ENCODE measurements around the gene MEIG1. TPM values are rescaled to one million over a fixed set of nuclear protein-coding genes. Genes with fewer than 3 reads are reported as not detected.
A peak's percentile ranks its signal among the peaks of the same experiment; 100 is the strongest.

Gene MEIG1
- total and polyA plus RNA-seq, 4 donors = 1.0 to 3.5 (median 1.4) TPM

DNA sequence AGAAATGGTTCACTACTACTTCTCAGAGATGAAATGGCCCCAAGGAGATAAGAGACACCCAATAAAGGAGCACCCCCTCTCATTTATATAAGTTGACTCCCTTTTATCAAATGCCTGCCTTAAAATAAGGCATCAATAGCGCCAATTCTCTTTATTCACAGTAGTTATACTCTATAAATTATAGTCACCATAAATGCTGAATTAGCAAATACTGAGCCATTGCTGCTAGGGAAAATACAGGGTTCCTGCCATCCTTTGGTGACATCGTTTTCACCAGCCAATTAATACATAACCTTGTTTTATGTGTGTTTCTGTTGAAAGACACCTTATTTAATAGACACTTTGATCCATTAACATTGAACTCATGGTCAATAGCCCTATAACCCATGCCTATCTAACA is 33.9 kb upstream of the MEIG1 start:
- Histone ChIP-seq H3K27me3 (ENCODE audit: control insufficient read depth in 3 of 3, insufficient read depth in 3 of 3, low read length in 2 of 3) (no peaks in the 10 kb centered on the region), H3K36me3 (ENCODE audit: control insufficient read depth in 4 of 4, insufficient read depth in 4 of 4, low read length in 4 of 4) (peaks cover 36 to 51% (median 40%) of the 10 kb centered on the region in 4 donors), H3K4me3 (no peak overlapping the region), H3K9ac (ENCODE audit: insufficient read depth in 1 of 2, low read length in 2 of 2) (no peak overlapping the region), H3K9me3 (ENCODE audit: control insufficient read depth in 4 of 4, insufficient read depth in 3 of 4, low read length in 3 of 4) (no peaks in the 10 kb centered on the region), H3K4me1 (ENCODE audit: control insufficient read depth in 5 of 5, insufficient read depth in 5 of 5, low read length in 5 of 5) (no peaks in the 10 kb centered on the region), H3K27ac (ENCODE audit: low read depth in 1 of 2, low read length in 1 of 2) (no peak overlapping the region)
- DNase-seq (no peak), ATAC-seq (ENCODE audit: insufficient read depth, low FRiP score) (no peak)
- 96 to 99% methylated on average over 2 of the region's 2 CpGs for WGBS, 2 donors
- no peak for TF ChIP-seq CTCF (IDR thresholded peaks at IDR 0.05; ENCODE audit: control extremely low read depth, extremely low read depth)

- H3K4me1 ChIP-seq (ENCODE audit: control insufficient read depth in 5 of 5, insufficient read depth in 5 of 5, low read length in 5 of 5) = no peaks in the 10 kb centered on the region
- DNase-seq = peak in 1 of 3 donors; percentile 19
- H3K9ac ChIP-seq (ENCODE audit: insufficient read depth in 1 of 2, low read length in 2 of 2) = no peak overlapping the region
- no peaks in the 10 kb centered on the region for H3K9me3 ChIP-seq (ENCODE audit: control insufficient read depth in 4 of 4, insufficient read depth in 3 of 4, low read length in 3 of 4)
- 88 to 89% methylated on average over 8 of the region's 8 CpGs for WGBS, 2 donors
- ATAC-seq (ENCODE audit: insufficient read depth, low FRiP score) = no peak
- H3K27me3 ChIP-seq (ENCODE audit: control insufficient read depth in 3 of 3, insufficient read depth in 3 of 3, low read length in 2 of 3) = no peaks in the 10 kb centered on the region
- no peak overlapping the region for H3K27ac ChIP-seq (ENCODE audit: low read depth in 1 of 2, low read length in 1 of 2)
- TF ChIP-seq CTCF (IDR thresholded peaks at IDR 0.05; ENCODE audit: control extremely low read depth, extremely low read depth) = no peak
- H3K4me3 ChIP-seq = no peak overlapping the region
- peaks cover 36 to 52% (median 41%) of the 10 kb centered on the region in 4 donors for H3K36me3 ChIP-seq (ENCODE audit: control insufficient read depth in 4 of 4, insufficient read depth in 4 of 4, low read length in 4 of 4)
Measured at GRCh38 chr10:14926061-14926470, 33.1 kb upstream of the MEIG1 start.

- H3K27ac ChIP-seq (ENCODE audit: low read depth in 1 of 2, low read length in 1 of 2) = no peak overlapping the region
- no peaks in the 10 kb centered on the region for H3K4me1 ChIP-seq (ENCODE audit: control insufficient read depth in 5 of 5, insufficient read depth in 5 of 5, low read length in 5 of 5)
- no peak for TF ChIP-seq CTCF (IDR thresholded peaks at IDR 0.05; ENCODE audit: control extremely low read depth, extremely low read depth)
- no peak overlapping the region for H3K4me3 ChIP-seq
- no peak overlapping the region for H3K9ac ChIP-seq (ENCODE audit: insufficient read depth in 1 of 2, low read length in 2 of 2)
- H3K27me3 ChIP-seq (ENCODE audit: control insufficient read depth in 3 of 3, insufficient read depth in 3 of 3, low read length in 2 of 3) = no peaks in the 10 kb centered on the region
- no peaks in the 10 kb centered on the region for H3K9me3 ChIP-seq (ENCODE audit: control insufficient read depth in 4 of 4, insufficient read depth in 3 of 4, low read length in 3 of 4)
- DNase-seq (no peak), ATAC-seq (ENCODE audit: insufficient read depth, low FRiP score) (no peak)
- whole genome bisulfite sequencing, 2 donors = 93 to 94% methylated on average over 13 of the region's 13 CpGs
- peaks cover 32 to 48% (median 37%) of the 10 kb centered on the region in 4 donors for H3K36me3 ChIP-seq (ENCODE audit: control insufficient read depth in 4 of 4, insufficient read depth in 4 of 4, low read length in 4 of 4)
Measured at GRCh38 chr10:14926722-14927416, 32.3 kb upstream of the MEIG1 start.

GRCh38 chr10:14930610-14931009 is 28.6 kb upstream of the MEIG1 start:
- Histone ChIP-seq H3K27me3 (ENCODE audit: control insufficient read depth in 3 of 3, insufficient read depth in 3 of 3, low read length in 2 of 3) (no peaks in the 10 kb centered on the region), H3K4me3 (no peak overlapping the region), H3K4me1 (ENCODE audit: control insufficient read depth in 5 of 5, insufficient read depth in 5 of 5, low read length in 5 of 5) (no peaks in the 10 kb centered on the region), H3K27ac (ENCODE audit: low read depth in 1 of 2, low read length in 1 of 2) (no peak overlapping the region), H3K36me3 (ENCODE audit: control insufficient read depth in 4 of 4, insufficient read depth in 4 of 4, low read length in 4 of 4) (peaks cover 26 to 46% (median 40%) of the 10 kb centered on the region in 4 donors), H3K9me3 (ENCODE audit: control insufficient read depth in 4 of 4, insufficient read depth in 3 of 4, low read length in 3 of 4) (no peaks in the 10 kb centered on the region), H3K9ac (ENCODE audit: insufficient read depth in 1 of 2, low read length in 2 of 2) (no peak overlapping the region)
- DNase-seq (no peak), ATAC-seq (ENCODE audit: insufficient read depth, low FRiP score) (no peak)
- WGBS, 2 donors = 96 to 97% methylated on average over 10 of the region's 10 CpGs
- TF ChIP-seq CTCF (IDR thresholded peaks at IDR 0.05; ENCODE audit: control extremely low read depth, extremely low read depth) = no peak

Data from lung (tissue), 12 donors.